ENCODE measurements around the gene FAM50A.

FAM50A gene

DNA sequence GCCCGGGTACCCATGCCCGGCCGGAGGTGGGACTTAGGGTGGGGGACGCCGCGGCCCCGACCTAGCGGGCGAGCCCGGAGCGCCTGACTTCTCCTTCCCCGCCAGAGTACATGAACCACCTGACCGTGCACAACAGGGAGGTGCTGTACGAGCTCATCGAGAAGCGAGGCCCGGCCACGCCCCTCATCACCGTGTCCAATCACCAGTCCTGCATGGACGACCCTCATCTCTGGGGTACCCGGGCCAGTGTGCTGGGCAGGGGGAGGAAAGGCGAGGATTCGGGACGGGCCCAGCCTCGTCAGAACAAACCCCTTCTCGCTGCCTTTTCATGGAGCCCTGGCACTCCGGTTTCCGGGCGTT is 32.0 kb upstream of the FAM50A start:
- TF ChIP-seq, protein P1, sequence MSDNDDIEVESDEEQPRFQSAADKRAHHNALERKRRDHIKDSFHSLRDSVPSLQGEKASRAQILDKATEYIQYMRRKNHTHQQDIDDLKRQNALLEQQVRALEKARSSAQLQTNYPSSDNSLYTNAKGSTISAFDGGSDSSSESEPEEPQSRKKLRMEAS (IDR thresholded peaks at IDR 0.05; ENCODE audit: low read depth, low read length) = no peak
- TF ChIP-seq POLR2A (IDR thresholded peaks at IDR 0.05; ENCODE audit: extremely low read depth, insufficient read length) = peak; percentile 39
- peak overlapping the region; percentile 62 for H3K4me3 ChIP-seq (ENCODE audit: low read depth, low read length)
- peak; percentile 71 for DNase-seq (ENCODE audit: low read depth)

GRCh38 chrX:154412468-154412867 is 31.5 kb upstream of the FAM50A start:
- peak overlapping the region; percentile 62 for H3K4me3 ChIP-seq (ENCODE audit: low read depth, low read length)
- no peak for TF ChIP-seq CTCF (IDR thresholded peaks at IDR 0.05; ENCODE audit: low read depth, low read length)
- TF ChIP-seq, protein P1 (IDR thresholded peaks at IDR 0.05; ENCODE audit: low read depth, low read length) = no peak
- TF ChIP-seq POLR2A (IDR thresholded peaks at IDR 0.05; ENCODE audit: extremely low read depth, insufficient read length) = no peak
- no peak for TF ChIP-seq MYC (IDR thresholded peaks at IDR 0.05; ENCODE audit: low read depth, low read length)
- DNase-seq (ENCODE audit: low read depth) = peak; percentile 71

GRCh38 chrX:154413142-154413541 is 30.8 kb upstream of the FAM50A start:
- no peak overlapping the region for H3K4me3 ChIP-seq (ENCODE audit: low read depth, low read length)
- TF ChIP-seq POLR2A (IDR thresholded peaks at IDR 0.05; ENCODE audit: extremely low read depth, insufficient read length) (no peak), CTCF (IDR thresholded peaks at IDR 0.05; ENCODE audit: low read depth, low read length) (no peak), MYC (IDR thresholded peaks at IDR 0.05; ENCODE audit: low read depth, low read length) (no peak)
- TF ChIP-seq, protein P1 (IDR thresholded peaks at IDR 0.05; ENCODE audit: low read depth, low read length) = no peak

DNA sequence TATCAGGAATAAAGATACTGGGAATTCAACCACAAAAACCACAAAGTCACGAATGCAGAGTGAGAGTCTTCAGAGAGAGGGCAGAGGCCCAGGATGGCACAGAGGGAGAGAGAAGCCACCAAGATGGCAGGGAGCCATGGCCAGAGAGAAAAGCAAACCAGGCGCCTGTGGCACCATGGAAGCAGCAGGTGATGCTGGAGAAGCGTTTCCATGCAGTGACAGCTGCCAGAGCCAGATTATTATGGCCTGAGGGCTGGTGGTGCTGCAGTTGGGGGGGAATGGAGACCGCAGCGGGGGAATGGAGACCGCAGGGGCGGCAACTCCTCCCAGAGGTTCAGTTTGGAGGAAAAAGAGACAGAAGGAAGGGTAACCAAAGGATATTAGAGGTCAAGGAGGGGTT is 26.8 kb upstream of the FAM50A start:
- TF ChIP-seq CTCF (IDR thresholded peaks at IDR 0.05; ENCODE audit: low read depth, low read length) = no peak
- no peak for TF ChIP-seq POLR2A (IDR thresholded peaks at IDR 0.05; ENCODE audit: extremely low read depth, insufficient read length)
- TF ChIP-seq MYC (IDR thresholded peaks at IDR 0.05; ENCODE audit: low read depth, low read length) = no peak
- TF ChIP-seq, protein P1 (IDR thresholded peaks at IDR 0.05; ENCODE audit: low read depth, low read length) = no peak
- no peak for DNase-seq (ENCODE audit: low read depth)
- no peak overlapping the region for H3K4me3 ChIP-seq (ENCODE audit: low read depth, low read length)

More at GRCh38 chrX:154413142-154413541, 30.8 kb upstream of the FAM50A start:
- no peak for DNase-seq (ENCODE audit: low read depth)

GRCh38 chrX:154419189-154419588 is 24.8 kb upstream of the FAM50A start:
- DNase-seq (ENCODE audit: low read depth) = no peak
- TF ChIP-seq MYC (IDR thresholded peaks at IDR 0.05; ENCODE audit: low read depth, low read length) (no peak), CTCF (IDR thresholded peaks at IDR 0.05; ENCODE audit: low read depth, low read length) (no peak), POLR2A (IDR thresholded peaks at IDR 0.05; ENCODE audit: extremely low read depth, insufficient read length) (no peak)
- TF ChIP-seq, protein P1 (IDR thresholded peaks at IDR 0.05; ENCODE audit: low read depth, low read length) = no peak
- H3K4me3 ChIP-seq (ENCODE audit: low read depth, low read length) = no peak overlapping the region

GRCh38 chrX:154419688-154420401 is 24.1 kb upstream of the FAM50A start:
- no peak overlapping the region for H3K4me3 ChIP-seq (ENCODE audit: low read depth, low read length)
- no peak for DNase-seq (ENCODE audit: low read depth)
- TF ChIP-seq, protein P1 (IDR thresholded peaks at IDR 0.05; ENCODE audit: low read depth, low read length) = no peak
- TF ChIP-seq MYC (IDR thresholded peaks at IDR 0.05; ENCODE audit: low read depth, low read length) = no peak
- TF ChIP-seq CTCF (IDR thresholded peaks at IDR 0.05; ENCODE audit: low read depth, low read length) = no peak
- no peak for TF ChIP-seq POLR2A (IDR thresholded peaks at IDR 0.05; ENCODE audit: extremely low read depth, insufficient read length)
